HepG2 (cell line): Measurements from ENCODE around the gene DKKL1. TPM values are rescaled to one million over a fixed set of nuclear protein-coding genes. Genes with fewer than 3 reads are reported as not detected.
"Not testable (repeated sequence)": the region's sequence is repeated elsewhere in the genome, so short reads cannot be mapped to it uniquely, and the experiment has no call there.

Source experiments
- ATAC-seq: fragments of 200-7000 bp; cut with Tn5 transposase; 3 replicates; pipeline ENCODE4 v1.9.1; 2020; ENCODE audit warnings: mild to moderate bottlenecking, moderate library complexity
- BruUV-seq: library from RNA; stranded (reverse); fragments of 400-500 nt; replicated peaks from 2 replicates; lab custom pipeline; 2021; lab: Mats Ljungman, UMichigan
- CTCF ChIA-PET: fragments of 300-600 bp; formaldehyde crosslinking; extraction: SDS; loops from one replicate; lab custom pipeline; 2021; ENCODE audit warnings: low total read pairs, inconsistent platforms, low intra/inter-chr PET ratio; lab: Yijun Ruan, JAX
- POLR2A ChIA-PET: fragments of 350-600 bp; sonication (Branson Sonifier 250); formaldehyde crosslinking; loops from one replicate; lab custom pipeline; 2020; ENCODE audit warnings: antibody characterized with exemption, inconsistent platforms; lab: Yijun Ruan, JAX
- DNase-seq: peaks from one replicate; pipeline ENCODE4 v3.0.0-alpha.2; 2015; ENCODE audit warnings: low spot score
- FAIRE-seq: peaks from 3 replicates; lab custom pipeline; 2011; peaks lifted over from hg19 to GRCh38; lab: Jason Lieb, UNC
- H2AFZ ChIP-seq: one replicate; pipeline ENCODE4 v1.6.1; 2011; ENCODE audit warnings: low read length, inconsistent platforms
- H3K27ac ChIP-seq: fragments of 300-600 bp; 3 replicates; pipeline ENCODE4 v1.8.0; 2011; ENCODE audit warnings: mixed run types, mild to moderate bottlenecking, mixed read lengths, low read length, inconsistent platforms; ENCODE audit not compliant: insufficient read depth; ENCODE audit errors: extremely low read length
- H3K27me3 ChIP-seq, 2 experiments: fragments of 200-600 bp in 1 of 2; 2 replicates in 1 of 2; 3 replicates in 1 of 2; pipeline versions ENCODE4 v1.6.0 to v1.8.0; 2011; ENCODE audit warnings: low read length in 2 of 2, mild to moderate bottlenecking in 2 of 2, moderate library complexity in 2 of 2, inconsistent platforms in 1 of 2; ENCODE audit not compliant: insufficient read depth in 2 of 2, control insufficient read depth in 1 of 2
- H3K36me3 ChIP-seq, 2 experiments: fragments of 200-600 bp in 1 of 2; replicated peaks in 1 of 2; 2 replicates in 1 of 2; 3 replicates in 1 of 2; pipeline versions ENCODE4 v1.5.1 to v1.8.0; 2011; ENCODE audit warnings: low read length in 2 of 2, inconsistent platforms in 1 of 2; ENCODE audit not compliant: insufficient read depth in 2 of 2, control insufficient read depth in 1 of 2
- H3K4me1 ChIP-seq: 2 replicates; pipeline ENCODE4 v1.5.1; 2012; ENCODE audit warnings: low read length, inconsistent platforms; ENCODE audit not compliant: insufficient read depth
- H3K4me2 ChIP-seq: 2 replicates; pipeline ENCODE4 v1.6.0; 2011; ENCODE audit warnings: low read depth, low read length, inconsistent platforms
- H3K4me3 ChIP-seq, 3 experiments: fragments of 200-600 bp in 1 of 3; sonication (generic), shearing (Covaris generic) in 1 of 3; replicated peaks in 1 of 3; 2 replicates each; pipeline ENCODE4 v1.5.1; 2011 to 2016; ENCODE audit warnings: low read length in 3 of 3, inconsistent platforms in 2 of 3, low read depth in 2 of 3, mild to moderate bottlenecking in 2 of 3, control low read depth in 1 of 3, mixed read lengths in 1 of 3; ENCODE audit not compliant: insufficient read depth in 1 of 3
- H3K79me2 ChIP-seq: one replicate; pipeline ENCODE4 v1.6.1; 2011; ENCODE audit warnings: low read length, inconsistent platforms; ENCODE audit not compliant: insufficient read depth
- H3K9ac ChIP-seq: 2 replicates; pipeline ENCODE4 v1.6.0; 2011; ENCODE audit warnings: mild to moderate bottlenecking, low read depth, low read length, inconsistent platforms; ENCODE audit not compliant: insufficient read depth
- H3K9me3 ChIP-seq: 2 replicates; pipeline ENCODE4 v1.5.1; 2012; ENCODE audit warnings: mild to moderate bottlenecking, low read length
- H4K20me1 ChIP-seq: 2 replicates; pipeline ENCODE4 v1.6.0; 2011; ENCODE audit warnings: inconsistent platforms, mild to moderate bottlenecking, low read length, moderate library complexity; ENCODE audit not compliant: insufficient read depth
- AHR ChIP-seq: IDR thresholded peaks from 2 replicates; pipeline ENCODE4 v1.6.1; 2018; ENCODE audit warnings: missing genetic modification reagents, missing compliant biosample characterization
- CENPBD1 ChIP-seq: sonication (generic); formaldehyde crosslinking; IDR thresholded peaks from 2 replicates; pipeline ENCODE4 v1.8.0; 2022; ENCODE audit warnings: missing genetic modification reagents, low read depth, mild to moderate bottlenecking, borderline replicate concordance
- CERS6 ChIP-seq: sonication (generic); formaldehyde crosslinking; IDR thresholded peaks from 2 replicates; pipeline ENCODE4 v1.5.0; 2020; ENCODE audit warnings: missing genetic modification reagents
- EZH2 ChIP-seq: conservative IDR thresholded peaks from 2 replicates; pipeline ENCODE4 v1.6.1; 2012; ENCODE audit warnings: mild to moderate bottlenecking, low read depth, low read length, moderate library complexity
- FIP1L1 ChIP-seq: fragments of 200-400 bp; formaldehyde crosslinking; IDR thresholded peaks from 2 replicates; pipeline ENCODE4 v1.6.1; 2018; ENCODE audit warnings: low read depth, mild to moderate bottlenecking, low read length, moderate library complexity, borderline replicate concordance; ENCODE audit not compliant: insufficient read depth
- FOXK2 ChIP-seq: fragments of 450-650 bp; IDR thresholded peaks from 2 replicates; pipeline ENCODE4 v1.6.1; 2016
- HOXA5 ChIP-seq: sonication (generic); formaldehyde crosslinking; IDR thresholded peaks from 2 replicates; pipeline ENCODE4 v1.4.0; 2020; ENCODE audit warnings: missing genetic modification reagents
- JUNB ChIP-seq: sonication (generic); formaldehyde crosslinking; IDR thresholded peaks from 2 replicates; pipeline ENCODE4 v1.8.0; 2022; ENCODE audit warnings: missing genetic modification reagents, mild to moderate bottlenecking, borderline replicate concordance
- KDM4B ChIP-seq: sonication (generic); formaldehyde crosslinking; IDR thresholded peaks from 2 replicates; pipeline ENCODE4 v1.4.0; 2020; ENCODE audit warnings: missing genetic modification reagents
- PHF8 ChIP-seq: sonication (generic); formaldehyde crosslinking; IDR thresholded peaks from 2 replicates; pipeline ENCODE4 v1.5.0; 2020; ENCODE audit warnings: missing genetic modification reagents
- RAD21 ChIP-seq: fragments of 450-650 bp; formaldehyde crosslinking; IDR thresholded peaks from 2 replicates; pipeline ENCODE4 v1.5.0; 2020; ENCODE audit warnings: mild to moderate bottlenecking
- RXRA ChIP-seq: sonication (generic); formaldehyde crosslinking; IDR thresholded peaks from 2 replicates; pipeline ENCODE4 v1.5.1; 2020; ENCODE audit warnings: missing genetic modification reagents
- SMAD3 ChIP-seq: sonication (generic); formaldehyde crosslinking; IDR thresholded peaks from 2 replicates; pipeline ENCODE4 v1.4.0; 2020; ENCODE audit warnings: missing genetic modification reagents
- TIGD3 ChIP-seq: sonication (generic); formaldehyde crosslinking; IDR thresholded peaks from 2 replicates; pipeline ENCODE4 v1.5.1; 2020; ENCODE audit warnings: mild to moderate bottlenecking, missing genetic modification reagents, borderline replicate concordance
- ZNF224 ChIP-seq: sonication (generic); formaldehyde crosslinking; IDR thresholded peaks from 2 replicates; pipeline ENCODE4 v1.5.0; 2020; ENCODE audit warnings: mild to moderate bottlenecking, missing genetic modification reagents
- WGBS: methylation state at CpG from one replicate; pipeline ENCODE4 v1.1.6; 2017; ENCODE audit warnings: low lambda C conversion rate; 5-methylcytosine and 5-hydroxymethylcytosine counted together
- in situ Hi-C: cut with HindIII; loops from 2 replicates; pipeline ENCODE4 v1.10.0; 2017; ENCODE audit warnings: low pct_unique_long_range_greater_than_20kb; ENCODE audit not compliant: extremely low pct_ligation_motif_present
- intact Hi-C: fragments of 100-400 bp; cut with micrococcal nuclease; formaldehyde crosslinking; loops from one replicate; pipeline ENCODE4 v1.10.0; 2022; ENCODE audit not compliant: unreplicated experiment
- polyA plus RNA-seq, 8 experiments: library from polyadenylated mRNA; depleted of rRNA in 3 of 8; stranded (reverse) in 7 of 8; unstranded in 1 of 8; fragments of >200 nt; fragmentation: Illumina TruSeq in 4 of 8; extraction: Trizol in 4 of 8; gene quantifications; 2 replicates each; pipeline versions ENCODE4 v1.2.1 to v1.2.3, GENCODE V29; 2011 to 2016; ENCODE audit warnings: low read depth in 4 of 8, missing spikeins in 1 of 8, mixed read lengths in 1 of 8; ENCODE audit not compliant: insufficient read depth in 1 of 8
- total RNA-seq, 5 experiments: library from RNA; depleted of rRNA; stranded (reverse); fragments of >200 nt; fragmentation: Illumina TruSeq; extraction: Trizol; gene quantifications; 2 replicates each; pipeline ENCODE4 v1.2.3, GENCODE V29; 2016; ENCODE audit warnings: low read depth in 1 of 5

Gene DKKL1
- total and polyA plus RNA-seq, 2 of the 13 experiments (the other 11 are each of a cell fraction or from before 2014, with no cell fraction given): 0.30 to 0.31 TPM

- ATAC-seq, POLR2A ChIA-PET: not testable (repeated sequence)
Measured at GRCh38 chr19:49325756-49326155, 37.9 kb upstream of the DKKL1 start.

GRCh38 chr19:49326165-49326704, 37.4 kb upstream of the DKKL1 start:
- Histone ChIP-seq H3K27me3 (peaks cover 0 to 3% of the 10 kb centered on the region in 2 experiments; a peak in 1 of 5 replicates), H3K36me3 (no peaks in the 10 kb centered on the region), H2AFZ (no peak overlapping the region), H4K20me1 (no peaks in the 10 kb centered on the region), H3K4me1 (peaks cover 14% of the 10 kb centered on the region), H3K79me2 (no peaks in the 10 kb centered on the region), H3K4me2 (no peak overlapping the region), H3K27ac (no peak overlapping the region), H3K4me3 (no peak overlapping the region), H3K9me3 (no peaks in the 10 kb centered on the region), H3K9ac (no peak overlapping the region)
- BruUV-seq: no TSS peak
- in situ Hi-C loops (no loop called here), intact Hi-C loops (no loop called here)
- TF ChIP-seq TIGD3 (CRISPR knock-in tag): no peak
- no peak for TF ChIP-seq ZNF224 (CRISPR knock-in tag)
- no peak for TF ChIP-seq SMAD3 (CRISPR knock-in tag)
- no peak for TF ChIP-seq PHF8 (CRISPR knock-in tag)
- TF ChIP-seq RXRA: no peak
- no peak for TF ChIP-seq RAD21 (CRISPR knock-in tag)
- no peak for TF ChIP-seq KDM4B (CRISPR knock-in tag)
- TF ChIP-seq EZH2: no peak
- no peak for TF ChIP-seq FOXK2
- TF ChIP-seq CENPBD1 (CRISPR knock-in tag): no peak
- no peak for TF ChIP-seq CERS6 (CRISPR knock-in tag)
- TF ChIP-seq AHR (CRISPR knock-in tag): no peak
- TF ChIP-seq FIP1L1: no peak
- no peak for TF ChIP-seq JUNB
- no peak for TF ChIP-seq HOXA5 (CRISPR knock-in tag)
- ChIA-PET POLR2A (no interaction called here), CTCF (no interaction called here)
- 68% methylated on average over 3 of the region's 3 CpGs for WGBS
- ATAC-seq (no peak), FAIRE-seq (no peak), DNase-seq (no peak)

More at GRCh38 chr19:49325756-49326155, 37.9 kb upstream of the DKKL1 start:
- H3K4me1 ChIP-seq, H3K27ac ChIP-seq, intact Hi-C loops, H3K27me3 ChIP-seq, BruUV-seq, H3K4me2 ChIP-seq, H3K9ac ChIP-seq, in situ Hi-C loops, H3K4me3 ChIP-seq, H3K9me3 ChIP-seq, H2AFZ ChIP-seq, H4K20me1 ChIP-seq, DNase-seq, CTCF ChIA-PET, H3K36me3 ChIP-seq, FAIRE-seq, H3K79me2 ChIP-seq: not testable (repeated sequence)
- 53% methylated on average over 13 of the region's 13 CpGs for WGBS
